ENCODE data around the gene UST. TPM values are rescaled to one million over a fixed set of nuclear protein-coding genes. Genes with fewer than 3 reads are reported as not detected.

The UST gene
- total RNA-seq, 2 donors from 2014 or later, result 4.3 to 5.3 TPM

GRCh38 chr6:148819852-148820251 lies 73.0 kb downstream of the UST start:
- TF ChIP-seq CTCF (IDR thresholded peaks at IDR 0.05), result no peak
- Histone ChIP-seq H3K4me3 (no peak overlapping the region), H3K36me3 (no peaks in the 10 kb centered on the region), H3K9me3 (peaks cover 0 to under 1% of the 10 kb centered on the region in 2 donors), H3K27me3 (no peaks in the 10 kb centered on the region), H3K27ac (no peak overlapping the region), H3K4me1 (no peaks in the 10 kb centered on the region)
- no peak for DNase-seq (ENCODE audit: low spot score)

- no peaks in the 10 kb centered on the region for H3K4me1 ChIP-seq
- TF ChIP-seq CTCF (IDR thresholded peaks at IDR 0.05), result no peak
- no peaks in the 10 kb centered on the region for H3K9me3 ChIP-seq
- H3K4me3 ChIP-seq, result no peak overlapping the region
- H3K27ac ChIP-seq, result no peak overlapping the region
- H3K27me3 ChIP-seq, result no peaks in the 10 kb centered on the region
- no peaks in the 10 kb centered on the region for H3K36me3 ChIP-seq
- no peak for DNase-seq (ENCODE audit: low spot score)
Measured at GRCh38 chr6:148822819-148823218, 76.0 kb downstream of the UST start.

- no peaks in the 10 kb centered on the region for H3K36me3 ChIP-seq
- no peaks in the 10 kb centered on the region for H3K27me3 ChIP-seq
- H3K27ac ChIP-seq, result no peak overlapping the region
- no peaks in the 10 kb centered on the region for H3K4me1 ChIP-seq
- no peak for DNase-seq (ENCODE audit: low spot score)
- no peak for TF ChIP-seq CTCF (IDR thresholded peaks at IDR 0.05)
- H3K4me3 ChIP-seq, result no peak overlapping the region
- H3K9me3 ChIP-seq, result no peaks in the 10 kb centered on the region
Measured at GRCh38 chr6:148824291-148824690, 77.5 kb downstream of the UST start.

GRCh38 chr6:148824960-148825359 lies 78.1 kb downstream of the UST start:
- Histone ChIP-seq H3K4me3 (no peak overlapping the region), H3K27ac (no peak overlapping the region), H3K4me1 (no peaks in the 10 kb centered on the region), H3K27me3 (no peaks in the 10 kb centered on the region), H3K9me3 (no peaks in the 10 kb centered on the region), H3K36me3 (no peaks in the 10 kb centered on the region)
- DNase-seq (ENCODE audit: low spot score), result no peak
- no peak for TF ChIP-seq CTCF (IDR thresholded peaks at IDR 0.05)

- H3K9me3 ChIP-seq, result no peaks in the 10 kb centered on the region
- TF ChIP-seq CTCF (IDR thresholded peaks at IDR 0.05), result no peak
- H3K27ac ChIP-seq, result no peak overlapping the region
- no peak for DNase-seq (ENCODE audit: low spot score)
- H3K4me1 ChIP-seq, result no peaks in the 10 kb centered on the region
- H3K27me3 ChIP-seq, result no peaks in the 10 kb centered on the region
- no peak overlapping the region for H3K4me3 ChIP-seq
- H3K36me3 ChIP-seq, result no peaks in the 10 kb centered on the region
Measured at GRCh38 chr6:148825492-148825891, 78.7 kb downstream of the UST start.

GRCh38 chr6:148827416-148828045 lies 80.7 kb downstream of the UST start:
- H3K9me3 ChIP-seq, result no peaks in the 10 kb centered on the region
- no peak overlapping the region for H3K4me3 ChIP-seq
- no peaks in the 10 kb centered on the region for H3K27me3 ChIP-seq
- H3K36me3 ChIP-seq, result no peaks in the 10 kb centered on the region
- no peak for TF ChIP-seq CTCF (IDR thresholded peaks at IDR 0.05)
- no peaks in the 10 kb centered on the region for H3K4me1 ChIP-seq
- H3K27ac ChIP-seq, result no peak overlapping the region
- no peak for DNase-seq (ENCODE audit: low spot score)
